Endothelial cell of umbilical vein (primary cell): ENCODE data around the gene ARRDC2. TPM values are rescaled to one million over a fixed set of nuclear protein-coding genes. Genes with fewer than 3 reads are reported as not detected.

Experiments used
- BruUV-seq: library from RNA; stranded (reverse); fragments of 400-500 nt; replicated peaks from 2 replicates; lab custom pipeline; 2021; lab: Mats Ljungman, UMichigan
- CTCF ChIA-PET: fragments of 300-600, 350-600 bp; sonication (Branson Sonifier 250); formaldehyde crosslinking; loops from one replicate; lab custom pipeline; 2021; ENCODE audit warnings: antibody characterized with exemption, inconsistent platforms; lab: Charles Lee
- POLR2A ChIA-PET: fragments of 300-600, 350-600 bp; sonication (Branson Sonifier 250); formaldehyde crosslinking; loops from one replicate; lab custom pipeline; 2021; ENCODE audit warnings: antibody characterized with exemption, inconsistent platforms; lab: Charles Lee
- DNase-seq: peaks from one replicate; pipeline ENCODE4 v3.0.0-alpha.2; 2011; ENCODE audit warnings: low read depth, low spot score
- FAIRE-seq: peaks from 2 replicates; lab custom pipeline; 2011; peaks lifted over from hg19 to GRCh38; lab: Jason Lieb, UNC
- H2AFZ ChIP-seq: 2 replicates; pipeline ENCODE4 v1.6.0; 2012; ENCODE audit warnings: low read depth, low read length, control low read depth, inconsistent platforms
- H3K27ac ChIP-seq: 2 replicates; pipeline ENCODE4 v1.5.1; 2011; ENCODE audit warnings: low read depth, mild to moderate bottlenecking, control low read depth, low read length, moderate library complexity; ENCODE audit not compliant: insufficient read depth
- H3K27me3 ChIP-seq, 2 experiments: 2 replicates each; pipeline versions ENCODE4 v1.6.0 to v1.6.1; 2011; ENCODE audit warnings: low read length in 2 of 2, mixed read lengths in 1 of 2; ENCODE audit not compliant: control insufficient read depth in 2 of 2, insufficient read depth in 2 of 2
- H3K36me3 ChIP-seq, 2 experiments: 2 replicates in 1 of 2; 3 replicates in 1 of 2; pipeline ENCODE4 v1.5.1; 2011; ENCODE audit warnings: low read length in 2 of 2, mild to moderate bottlenecking in 1 of 2, moderate library complexity in 1 of 2; ENCODE audit not compliant: control insufficient read depth in 2 of 2, insufficient read depth in 2 of 2; ENCODE audit errors: extremely low read depth in 1 of 2
- H3K4me1 ChIP-seq: 3 replicates; pipeline ENCODE4 v1.5.1; 2011; ENCODE audit warnings: mild to moderate bottlenecking, low read length; ENCODE audit not compliant: control insufficient read depth, insufficient read depth; ENCODE audit errors: extremely low read depth
- H3K4me2 ChIP-seq: 2 replicates; pipeline ENCODE4 v1.6.1; 2011; ENCODE audit warnings: low read length, control low read depth, mixed read lengths; ENCODE audit not compliant: insufficient read depth
- H3K4me3 ChIP-seq, 3 experiments: fragments of 200-600 bp in 1 of 3; sonication (generic), shearing (Covaris generic) in 1 of 3; replicated peaks in 1 of 3; 2 replicates each; pipeline ENCODE4 v1.5.1; 2011 to 2016; ENCODE audit warnings: control low read depth in 3 of 3, low read length in 3 of 3, mild to moderate bottlenecking in 2 of 3, inconsistent platforms in 1 of 3, low read depth in 1 of 3, moderate library complexity in 1 of 3; ENCODE audit not compliant: insufficient read depth in 1 of 3
- H3K79me2 ChIP-seq: 2 replicates; pipeline ENCODE4 v1.6.0; 2012; ENCODE audit warnings: low read length, inconsistent platforms; ENCODE audit not compliant: control insufficient read depth, insufficient read depth
- H3K9ac ChIP-seq: replicated peaks from 2 replicates; pipeline ENCODE3; 2011; ENCODE audit warnings: low read length, control low read depth; ENCODE audit not compliant: insufficient read depth; ENCODE audit errors: extremely low read depth
- H3K9me1 ChIP-seq: replicated peaks from 3 replicates; pipeline ENCODE4 v1.6.0; 2011; ENCODE audit warnings: mild to moderate bottlenecking, low read length; ENCODE audit not compliant: control insufficient read depth, insufficient read depth; ENCODE audit errors: extremely low read depth
- H3K9me3 ChIP-seq: replicated peaks from 2 replicates; pipeline ENCODE4 v1.5.1; 2012; ENCODE audit warnings: low read length, inconsistent platforms; ENCODE audit not compliant: control insufficient read depth, insufficient read depth
- H4K20me1 ChIP-seq: replicated peaks from 2 replicates; pipeline ENCODE3; 2011; ENCODE audit warnings: mild to moderate bottlenecking, low read length; ENCODE audit not compliant: control insufficient read depth, insufficient read depth; ENCODE audit errors: extremely low read depth
- EZH2 ChIP-seq: IDR thresholded peaks from 2 replicates; pipeline ENCODE4 v1.6.1; 2012; ENCODE audit warnings: borderline replicate concordance, low read depth, mild to moderate bottlenecking, moderate library complexity, low read length, inconsistent platforms; ENCODE audit not compliant: severe bottlenecking
- FOS ChIP-seq: IDR thresholded peaks from 2 replicates; pipeline ENCODE4 v1.6.1; 2011; ENCODE audit warnings: mild to moderate bottlenecking, low read length, moderate library complexity, borderline replicate concordance; ENCODE audit not compliant: insufficient read depth
- GATA2 ChIP-seq: IDR thresholded peaks from 2 replicates; pipeline ENCODE4 v1.7.0; 2011; ENCODE audit warnings: low read depth, mild to moderate bottlenecking, moderate library complexity, mixed read lengths, low read length; ENCODE audit not compliant: insufficient read length, insufficient read depth
- JUN ChIP-seq: IDR thresholded peaks from 2 replicates; pipeline ENCODE4 v1.6.1; 2011; ENCODE audit warnings: borderline replicate concordance, low read depth; ENCODE audit not compliant: insufficient read length, insufficient read depth
- MYC ChIP-seq: IDR thresholded peaks from one replicate; pipeline ENCODE4 v1.6.1; 2011; ENCODE audit warnings: mild to moderate bottlenecking, low read depth, low read length
- POLR2A ChIP-seq: IDR thresholded peaks from 2 replicates; pipeline ENCODE4 v1.6.1; 2012; ENCODE audit warnings: low read depth, mild to moderate bottlenecking, control low read depth, low read length
- POLR2AphosphoS5 ChIP-seq: IDR thresholded peaks from 2 replicates; pipeline ENCODE4 v1.6.1; 2012; ENCODE audit warnings: low read depth, mild to moderate bottlenecking, control low read depth, low read length, moderate library complexity; ENCODE audit not compliant: insufficient read depth
- dilution Hi-C: fragments of 300-500 bp; cut with MboI; formaldehyde crosslinking; loops from one replicate; pipeline ENCODE4 v1.15.0; 2019; ENCODE audit warnings: low sequenced_read_pairs; ENCODE audit not compliant: extremely low pct_ligation_motif_present
- intact Hi-C: fragments of 100-400 bp; cut with micrococcal nuclease; formaldehyde crosslinking; loops from one replicate; pipeline ENCODE4 v1.10.0; 2022
- polyA plus RNA-seq, 4 experiments: library from polyadenylated mRNA; depleted of rRNA in 3 of 4; stranded (reverse) in 3 of 4; unstranded in 1 of 4; fragments of >200 nt; gene quantifications; 2 replicates each; pipeline versions ENCODE4 v1.2.1 to v1.2.3, GENCODE V29; 2011 to 2012; ENCODE audit warnings: missing spikeins in 1 of 4
- total RNA-seq: library from RNA; stranded (reverse); gene quantifications from 2 replicates; pipeline ENCODE4 v1.2.3, GENCODE V29; 2021
- TF ChIP-seq, protein P1 (sequence below), 2 donors: IDR thresholded peaks; 1 replicate in 1 of 2; 2 replicates in 1 of 2; pipeline ENCODE4 v1.5.1; 2011; ENCODE audit warnings: low read length in 2 of 2, mild to moderate bottlenecking in 2 of 2, moderate library complexity in 2 of 2, control low read depth in 1 of 2, inconsistent platforms in 1 of 2, low read depth in 1 of 2; ENCODE audit not compliant: insufficient read depth in 1 of 2; ENCODE audit errors: extremely low read depth in 1 of 2
- TF ChIP-seq, protein P2 (sequence below): IDR thresholded peaks from 2 replicates; pipeline ENCODE4 v1.6.1; 2011; ENCODE audit not compliant: insufficient read depth, insufficient read length

ARRDC2 gene
- total and polyA plus RNA-seq, 2 donors (not counting 3 experiments of a cell fraction or from before 2014, with no cell fraction given) = 10.2 to 17.4 TPM

DNA sequence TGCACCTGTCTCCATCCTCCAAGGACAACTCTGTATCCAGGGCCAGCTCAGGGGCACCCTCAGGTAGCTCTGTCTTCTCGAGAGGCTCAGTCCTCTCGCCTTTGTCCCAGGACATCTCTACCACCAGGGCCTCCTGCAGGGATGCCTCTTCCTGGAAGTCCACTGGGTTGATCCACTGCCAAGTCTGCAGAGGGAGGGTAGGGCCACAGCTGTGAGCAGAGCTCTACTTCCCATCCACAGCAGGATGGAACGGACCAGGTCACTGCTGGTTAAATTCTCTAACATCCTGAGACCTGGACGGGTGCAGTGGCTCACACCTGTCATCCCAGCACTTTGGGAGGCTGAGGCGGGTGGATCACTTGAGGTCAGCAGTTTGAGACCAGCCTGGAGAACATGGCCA is 51.9 kb downstream of the ARRDC2 start:
- H4K20me1 ChIP-seq = no peaks in the 10 kb centered on the region
- H3K27me3 ChIP-seq = no peaks in the 10 kb centered on the region
- H2AFZ ChIP-seq = no peak overlapping the region
- no peaks in the 10 kb centered on the region for H3K79me2 ChIP-seq
- intact Hi-C loops = loop anchor here (5.0 kb wide), 2 partner anchors 38 to 123 kb away; no protein-coding TSS in a partner anchor
- H3K9ac ChIP-seq = no peak overlapping the region
- H3K27ac ChIP-seq = no peak overlapping the region
- ChIA-PET CTCF (interaction anchor here (0.6 to 4.2 kb wide), 5 partner anchors 53 to 190 kb away, joined by 3 to 46 read pairs (median 3); partner anchors contain the start of gene ARRDC2), POLR2A (no interaction called here)
- DNase-seq (no peak), FAIRE-seq (no peak)
- H3K9me3 ChIP-seq = no peaks in the 10 kb centered on the region
- no TSS peak for BruUV-seq
- H3K4me2 ChIP-seq = no peak overlapping the region
- H3K4me3 ChIP-seq = no peak overlapping the region
- no peaks in the 10 kb centered on the region for H3K9me1 ChIP-seq
- peaks cover 5% of the 10 kb centered on the region for H3K4me1 ChIP-seq
- dilution Hi-C loops = no loop called here
- TF ChIP-seq FOS (no peak), MYC (no peak), POLR2AphosphoS5 (no peak), GATA2 (no peak), JUN (no peak), POLR2A (no peak), EZH2 (no peak)
- TF ChIP-seq, protein P1, sequence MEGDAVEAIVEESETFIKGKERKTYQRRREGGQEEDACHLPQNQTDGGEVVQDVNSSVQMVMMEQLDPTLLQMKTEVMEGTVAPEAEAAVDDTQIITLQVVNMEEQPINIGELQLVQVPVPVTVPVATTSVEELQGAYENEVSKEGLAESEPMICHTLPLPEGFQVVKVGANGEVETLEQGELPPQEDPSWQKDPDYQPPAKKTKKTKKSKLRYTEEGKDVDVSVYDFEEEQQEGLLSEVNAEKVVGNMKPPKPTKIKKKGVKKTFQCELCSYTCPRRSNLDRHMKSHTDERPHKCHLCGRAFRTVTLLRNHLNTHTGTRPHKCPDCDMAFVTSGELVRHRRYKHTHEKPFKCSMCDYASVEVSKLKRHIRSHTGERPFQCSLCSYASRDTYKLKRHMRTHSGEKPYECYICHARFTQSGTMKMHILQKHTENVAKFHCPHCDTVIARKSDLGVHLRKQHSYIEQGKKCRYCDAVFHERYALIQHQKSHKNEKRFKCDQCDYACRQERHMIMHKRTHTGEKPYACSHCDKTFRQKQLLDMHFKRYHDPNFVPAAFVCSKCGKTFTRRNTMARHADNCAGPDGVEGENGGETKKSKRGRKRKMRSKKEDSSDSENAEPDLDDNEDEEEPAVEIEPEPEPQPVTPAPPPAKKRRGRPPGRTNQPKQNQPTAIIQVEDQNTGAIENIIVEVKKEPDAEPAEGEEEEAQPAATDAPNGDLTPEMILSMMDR (IDR thresholded peaks at IDR 0.05; ENCODE audit: extremely low read depth in 1 of 2, insufficient read depth in 1 of 2, low read depth in 1 of 2, low read length in 2 of 2) = no peak
- TF ChIP-seq, protein P2, sequence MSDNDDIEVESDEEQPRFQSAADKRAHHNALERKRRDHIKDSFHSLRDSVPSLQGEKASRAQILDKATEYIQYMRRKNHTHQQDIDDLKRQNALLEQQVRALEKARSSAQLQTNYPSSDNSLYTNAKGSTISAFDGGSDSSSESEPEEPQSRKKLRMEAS = no peak
- no peaks in the 10 kb centered on the region for H3K36me3 ChIP-seq
